DOHH2 (cell line): ENCODE measurements around the gene ATP2C1.

ENCODE experiments used
- CTCF ChIP-seq: fragments of 200-600 bp; sonication (generic); IDR thresholded peaks from one replicate; pipeline ENCODE4 v1.5.1; 2014; ENCODE audit warnings: antibody characterized with exemption, mild to moderate bottlenecking, low read depth, low read length; ENCODE audit not compliant: poor library complexity, severe bottlenecking
- EZH2phosphoT487 ChIP-seq: fragments of 200-600 bp; sonication (generic); IDR thresholded peaks from 2 replicates; pipeline ENCODE4 v1.6.1; 2017; ENCODE audit warnings: borderline replicate concordance, mild to moderate bottlenecking, antibody characterized with exemption, low read length, moderate library complexity, mixed read lengths

- TF ChIP-seq CTCF = no peak
- TF ChIP-seq EZH2phosphoT487 = no peak
Measured at GRCh38 chr3:130889416-130889946, 4.4 kb upstream of the ATP2C1 start.
